Trophoblast cell (in vitro differentiated cells and primary cell): ENCODE data around the gene MDGA2.
"Not testable (repeated sequence)": the region's sequence is repeated elsewhere in the genome, so short reads cannot be mapped to it uniquely, and the experiment has no call there.

Experiments used
- DNase-seq, 2 donors: peaks; one replicate each; pipeline ENCODE4 v3.0.0-alpha.2; 2016
- H2AFZ ChIP-seq: 2 replicates; pipeline ENCODE4 v1.6.1; 2013; ENCODE audit warnings: low read length, moderate library complexity, mild to moderate bottlenecking; ENCODE audit not compliant: insufficient read depth, poor library complexity
- H2AK5ac ChIP-seq: 2 replicates; pipeline ENCODE4 v1.6.1; 2013; ENCODE audit warnings: mild to moderate bottlenecking, low read length
- H2BK120ac ChIP-seq: 2 replicates; pipeline ENCODE4 v1.6.1; 2013; ENCODE audit warnings: low read length, mild to moderate bottlenecking, moderate library complexity; ENCODE audit not compliant: insufficient read depth, poor library complexity
- H2BK12ac ChIP-seq: 2 replicates; pipeline ENCODE4 v1.6.1; 2013; ENCODE audit warnings: mild to moderate bottlenecking, low read length, moderate library complexity
- H2BK5ac ChIP-seq: 2 replicates; pipeline ENCODE4 v1.6.1; 2013; ENCODE audit warnings: low read length, low read depth, moderate library complexity, mild to moderate bottlenecking; ENCODE audit not compliant: poor library complexity
- H3K14ac ChIP-seq: 2 replicates; pipeline ENCODE4 v1.6.1; 2013; ENCODE audit warnings: mild to moderate bottlenecking, low read length
- H3K18ac ChIP-seq: 2 replicates; pipeline ENCODE4 v1.6.1; 2013; ENCODE audit warnings: mild to moderate bottlenecking, low read length
- H3K23ac ChIP-seq: 2 replicates; pipeline ENCODE4 v1.6.1; 2013; ENCODE audit warnings: low read length
- H3K27ac ChIP-seq: 2 replicates; pipeline ENCODE4 v1.5.1; 2013; ENCODE audit warnings: low read depth, mild to moderate bottlenecking, inconsistent platforms, low read length, moderate library complexity
- H3K27me3 ChIP-seq: 2 replicates; pipeline ENCODE4 v1.6.1; 2013; ENCODE audit warnings: inconsistent platforms, mild to moderate bottlenecking, low read length, moderate library complexity; ENCODE audit not compliant: insufficient read depth
- H3K36me3 ChIP-seq, 2 experiments: 1 replicate in 1 of 2; 2 replicates in 1 of 2; pipeline ENCODE4 v1.6.1; 2013; ENCODE audit warnings: low read length in 2 of 2, mild to moderate bottlenecking in 2 of 2, moderate library complexity in 1 of 2; ENCODE audit not compliant: insufficient read depth in 2 of 2, control insufficient read depth in 1 of 2
- H3K4ac ChIP-seq: 2 replicates; pipeline ENCODE4 v1.6.1; 2013; ENCODE audit warnings: low read depth, mild to moderate bottlenecking, low read length, moderate library complexity
- H3K4me1 ChIP-seq, 2 experiments: 1 replicate in 1 of 2; 2 replicates in 1 of 2; pipeline ENCODE4 v1.6.1; 2013; ENCODE audit warnings: low read length in 2 of 2, mild to moderate bottlenecking in 2 of 2, moderate library complexity in 1 of 2; ENCODE audit not compliant: insufficient read depth in 2 of 2, control insufficient read depth in 1 of 2
- H3K4me2 ChIP-seq: 2 replicates; pipeline ENCODE4 v1.6.1; 2013; ENCODE audit warnings: inconsistent platforms, mild to moderate bottlenecking, low read length, moderate library complexity
- H3K4me3 ChIP-seq: 2 replicates; pipeline ENCODE4 v1.5.1; 2013; ENCODE audit warnings: mild to moderate bottlenecking, low read depth, low read length, inconsistent platforms
- H3K79me1 ChIP-seq: one replicate; pipeline ENCODE4 v1.6.1; 2013; ENCODE audit warnings: low read length
- H3K79me2 ChIP-seq: 2 replicates; pipeline ENCODE4 v1.6.1; 2013; ENCODE audit warnings: low read length, mild to moderate bottlenecking; ENCODE audit not compliant: control insufficient read depth, insufficient read depth, poor library complexity
- H3K9ac ChIP-seq: 2 replicates; pipeline ENCODE4 v1.6.1; 2013; ENCODE audit warnings: mild to moderate bottlenecking, low read length
- H3K9me3 ChIP-seq: 2 replicates; pipeline ENCODE4 v1.6.1; 2013; ENCODE audit warnings: low read depth, mild to moderate bottlenecking, control low read depth, inconsistent platforms, low read length; ENCODE audit not compliant: insufficient read depth
- H4K12ac ChIP-seq: 2 replicates; pipeline ENCODE4 v1.6.1; 2013; ENCODE audit warnings: low read depth, mild to moderate bottlenecking, low read length, moderate library complexity
- H4K8ac ChIP-seq: 2 replicates; pipeline ENCODE4 v1.6.1; 2013; ENCODE audit warnings: low read depth, mild to moderate bottlenecking, low read length, moderate library complexity
- H4K91ac ChIP-seq: one replicate; pipeline ENCODE4 v1.6.1; 2013; ENCODE audit warnings: low read depth, mild to moderate bottlenecking, low read length, moderate library complexity
- WGBS: extraction: QIAGEN DNeasy Blood & Tissue Kit; methylation state at CpG from one replicate; pipeline ENCODE4 v1.1.7; 2013; ENCODE audit warnings: missing lambda C conversion rate; ENCODE audit not compliant: insufficient read length, insufficient coverage; ENCODE audit errors: extremely low coverage; 5-methylcytosine and 5-hydroxymethylcytosine counted together

The MDGA2 gene

DNA sequence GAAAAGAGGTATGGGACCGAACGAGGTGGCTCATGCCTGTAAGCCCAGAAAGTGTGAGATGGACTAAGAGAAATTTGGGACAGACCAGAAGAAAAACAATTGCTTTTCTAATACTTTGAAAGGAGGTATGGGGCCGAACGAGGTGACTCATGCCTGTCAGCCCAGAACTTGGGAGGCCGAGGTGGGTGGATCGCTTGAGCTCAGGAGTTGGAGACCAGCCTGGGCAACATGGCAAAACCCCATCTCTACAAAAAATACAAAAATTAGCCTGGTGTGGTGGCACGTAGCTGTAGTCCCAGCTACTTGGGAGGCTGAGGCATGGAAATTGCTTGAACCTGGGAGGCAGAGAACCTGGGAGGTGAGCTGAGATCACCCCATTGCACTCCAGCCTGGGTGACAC is 483.2 kb downstream of the MDGA2 start:
- H3K36me3 ChIP-seq, H3K9ac ChIP-seq, H2BK120ac ChIP-seq, H3K79me2 ChIP-seq, H2BK5ac ChIP-seq, H3K23ac ChIP-seq, H3K14ac ChIP-seq, H4K8ac ChIP-seq, H3K4me2 ChIP-seq, H2AFZ ChIP-seq, H3K27ac ChIP-seq, H3K4ac ChIP-seq, H2BK12ac ChIP-seq, H3K27me3 ChIP-seq, H3K4me3 ChIP-seq, H4K91ac ChIP-seq, H3K4me1 ChIP-seq, H3K79me1 ChIP-seq, DNase-seq, H2AK5ac ChIP-seq, H3K9me3 ChIP-seq, H4K12ac ChIP-seq, H3K18ac ChIP-seq: not testable (repeated sequence)
- no CpG with 5 or more reads among the region's 7 CpGs for WGBS

DNA sequence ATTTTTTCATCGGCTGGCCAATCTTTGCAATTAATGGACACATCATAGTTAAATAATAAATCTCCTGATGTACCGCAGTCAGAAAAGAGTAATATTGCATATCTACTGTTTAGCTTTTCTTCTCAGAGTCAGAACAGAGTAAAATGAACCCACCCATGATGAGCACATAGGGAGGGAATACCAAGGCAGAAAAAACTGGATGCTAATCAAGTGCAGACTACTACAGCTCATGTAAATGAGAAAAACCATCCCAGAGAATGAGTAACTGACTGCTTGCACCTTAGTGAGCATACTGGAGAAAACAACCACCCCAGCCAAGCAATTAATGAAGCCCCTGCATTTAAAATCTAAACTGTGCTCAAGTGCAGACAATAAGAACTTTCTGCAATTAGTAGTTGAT is 483.7 kb downstream of the MDGA2 start:
- no peak overlapping the region for H2BK120ac ChIP-seq
- H3K4me3 ChIP-seq: no peak overlapping the region
- H3K79me1 ChIP-seq: no peaks in the 10 kb centered on the region
- H3K4me1 ChIP-seq: no peaks in the 10 kb centered on the region
- H3K18ac ChIP-seq: no peak overlapping the region
- no peak overlapping the region for H3K27ac ChIP-seq
- H3K4me2 ChIP-seq: no peak overlapping the region
- no peak overlapping the region for H3K9ac ChIP-seq
- H4K12ac ChIP-seq: no peak overlapping the region
- no peak overlapping the region for H4K91ac ChIP-seq
- H3K36me3 ChIP-seq: no peaks in the 10 kb centered on the region
- WGBS: no CpG with 5 or more reads among the region's 2 CpGs
- no peak overlapping the region for H2AFZ ChIP-seq
- H3K14ac ChIP-seq: no peak overlapping the region
- H2AK5ac ChIP-seq: no peak overlapping the region
- H3K9me3 ChIP-seq: no peaks in the 10 kb centered on the region
- H3K27me3 ChIP-seq: no peaks in the 10 kb centered on the region
- H2BK12ac ChIP-seq: no peak overlapping the region
- H3K23ac ChIP-seq: no peak overlapping the region
- no peak overlapping the region for H2BK5ac ChIP-seq
- no peak overlapping the region for H3K4ac ChIP-seq
- no peaks in the 10 kb centered on the region for H3K79me2 ChIP-seq
- no peak overlapping the region for H4K8ac ChIP-seq
- DNase-seq: no peak

DNA sequence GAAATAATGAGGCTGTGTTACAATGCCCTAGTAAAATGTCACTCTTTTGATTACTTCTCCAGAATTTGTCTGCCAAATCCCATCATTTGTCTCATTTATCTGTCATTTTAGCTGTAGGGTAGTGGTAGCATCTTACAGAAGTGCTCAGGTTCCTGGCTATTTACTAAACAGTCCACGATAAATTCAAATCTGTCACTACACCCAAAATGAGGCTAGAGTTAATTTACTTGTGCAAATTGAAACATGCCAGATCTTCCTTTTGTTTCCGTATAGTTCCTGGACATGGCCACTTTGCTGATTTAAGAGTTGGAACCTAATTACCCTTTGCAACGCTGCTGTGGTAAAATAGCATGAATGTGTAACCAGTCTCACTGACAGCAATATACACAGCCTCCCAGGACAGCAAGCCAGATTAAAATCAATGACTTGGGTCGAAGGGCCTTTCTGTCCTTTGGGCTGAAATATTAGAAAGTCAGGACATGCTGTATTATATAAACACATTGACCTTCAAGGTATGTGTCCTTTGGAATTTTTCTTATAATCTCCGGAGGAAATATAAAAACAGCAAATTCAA is 485.4 kb downstream of the MDGA2 start:
- Histone ChIP-seq H3K14ac (no peak overlapping the region), H3K9me3 (no peaks in the 10 kb centered on the region), H4K12ac (no peak overlapping the region), H3K36me3 (no peaks in the 10 kb centered on the region), H3K27me3 (no peaks in the 10 kb centered on the region), H2BK5ac (no peak overlapping the region), H2BK120ac (no peak overlapping the region), H2BK12ac (no peak overlapping the region), H3K4me2 (no peak overlapping the region), H3K9ac (no peak overlapping the region), H4K91ac (no peak overlapping the region), H3K18ac (no peak overlapping the region), H3K27ac (no peak overlapping the region), H2AK5ac (no peak overlapping the region), H2AFZ (no peak overlapping the region), H3K4me1 (no peaks in the 10 kb centered on the region), H4K8ac (no peak overlapping the region), H3K23ac (no peak overlapping the region), H3K79me2 (no peaks in the 10 kb centered on the region), H3K4ac (no peak overlapping the region), H3K79me1 (no peaks in the 10 kb centered on the region), H3K4me3 (no peak overlapping the region)
- no CpG with 5 or more reads among the region's 5 CpGs for WGBS
- no peak for DNase-seq

DNA sequence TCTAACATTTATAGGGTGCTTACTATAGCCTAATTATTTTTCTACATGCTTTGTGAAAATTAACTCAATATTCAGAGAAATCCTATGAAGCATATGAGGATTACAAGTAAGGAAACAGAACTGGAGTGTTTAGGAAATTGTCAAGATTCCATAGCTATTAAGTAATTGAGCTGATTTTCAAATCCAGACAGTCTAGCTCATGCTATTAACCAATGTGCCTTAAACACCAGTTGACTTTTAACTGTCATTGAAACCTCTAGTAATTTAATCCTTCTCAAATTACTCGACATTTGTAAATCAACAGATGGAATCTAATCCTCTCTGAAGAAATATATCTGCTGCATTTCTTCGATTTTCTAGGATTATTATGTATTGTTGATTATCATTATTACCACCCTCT is 488.9 kb downstream of the MDGA2 start:
- H3K18ac ChIP-seq: no peak overlapping the region
- no peaks in the 10 kb centered on the region for H3K27me3 ChIP-seq
- WGBS: no CpG with 5 or more reads among the region's 2 CpGs
- no peak overlapping the region for H3K14ac ChIP-seq
- no peak overlapping the region for H2BK12ac ChIP-seq
- no peak overlapping the region for H3K4me3 ChIP-seq
- no peaks in the 10 kb centered on the region for H3K4me1 ChIP-seq
- H3K36me3 ChIP-seq: no peaks in the 10 kb centered on the region
- no peak overlapping the region for H4K91ac ChIP-seq
- no peaks in the 10 kb centered on the region for H3K79me1 ChIP-seq
- no peak overlapping the region for H4K12ac ChIP-seq
- H2AFZ ChIP-seq: no peak overlapping the region
- H3K9ac ChIP-seq: no peak overlapping the region
- H3K27ac ChIP-seq: no peak overlapping the region
- no peaks in the 10 kb centered on the region for H3K9me3 ChIP-seq
- no peak overlapping the region for H3K23ac ChIP-seq
- no peak overlapping the region for H3K4me2 ChIP-seq
- H4K8ac ChIP-seq: no peak overlapping the region
- peak in 1 of 2 donors; percentile 2 for DNase-seq
- no peak overlapping the region for H2BK120ac ChIP-seq
- H2BK5ac ChIP-seq: no peak overlapping the region
- no peak overlapping the region for H2AK5ac ChIP-seq
- no peaks in the 10 kb centered on the region for H3K79me2 ChIP-seq
- no peak overlapping the region for H3K4ac ChIP-seq
